ENCODE measurements around the gene RBM39. TPM values are rescaled to one million over a fixed set of nuclear protein-coding genes. Genes with fewer than 3 reads are reported as not detected.

RBM39 gene
- polyA plus RNA-seq, 1 donor, result 745 TPM

- no peak for DNase-seq
Measured at GRCh38 chr20:35680452-35681183, 61.4 kb downstream of the RBM39 start.

GRCh38 chr20:35674921-35675320 lies 67.1 kb downstream of the RBM39 start:
- no peak for DNase-seq

- no peak for DNase-seq
Measured at GRCh38 chr20:35673884-35674283, 68.2 kb downstream of the RBM39 start.

- no peak for DNase-seq
Measured at GRCh38 chr20:35669681-35670080, 72.4 kb downstream of the RBM39 start.

- DNase-seq, result no peak
Measured at GRCh38 chr20:35669221-35669620, 72.8 kb downstream of the RBM39 start.

- DNase-seq, result no peak
Measured at GRCh38 chr20:35665949-35666288, 76.1 kb downstream of the RBM39 start.

- DNase-seq, result peak; percentile 90
Measured at GRCh38 chr20:35664466-35665206, 77.4 kb downstream of the RBM39 start, which contains the start of the genes CPNE1 and RBM12. CPNE1 (minus strand) TSS chr20:35664900; CDS start chr20:35632923, 31,977 bp downstream. RBM12 (minus strand) TSS chr20:35664900; CDS start chr20:35655322, 9,578 bp downstream.

- peak; percentile 64 for DNase-seq
Measured at GRCh38 chr20:35663516-35664465, 78.3 kb downstream of the RBM39 start.

- DNase-seq, result no peak
Measured at GRCh38 chr20:35662551-35662950, 79.5 kb downstream of the RBM39 start.

- DNase-seq, result no peak
Measured at GRCh38 chr20:35661908-35662307, 80.2 kb downstream of the RBM39 start.

- DNase-seq, result no peak
Measured at GRCh38 chr20:35661053-35661452, 81.0 kb downstream of the RBM39 start.

GRCh38 chr20:35660122-35660937 lies 81.7 kb downstream of the RBM39 start:
- no peak for DNase-seq

- DNase-seq, result no peak
Measured at GRCh38 chr20:35657271-35657670, 84.8 kb downstream of the RBM39 start.

GRCh38 chr20:35654415-35654814 lies 87.6 kb downstream of the RBM39 start:
- DNase-seq, result no peak

- DNase-seq, result no peak
Measured at GRCh38 chr20:35653893-35654292, 88.2 kb downstream of the RBM39 start.

Other genes with a start within 250 kb of the RBM39 start
- gene C20orf173, start 212.6 kb downstream of the RBM39 start, polyA plus RNA-seq (ENCODE audit: insufficient read length), result not detected
- 360 TPM for gene ERGIC3, start 200.2 kb downstream of the RBM39 start, polyA plus RNA-seq (ENCODE audit: insufficient read length)
- gene SPAG4, start 126.4 kb downstream of the RBM39 start, polyA plus RNA-seq (ENCODE audit: insufficient read length), result 4.8 TPM
- 225 TPM for gene CPNE1, start 77.4 kb downstream of the RBM39 start, polyA plus RNA-seq (ENCODE audit: insufficient read length)
- gene RBM12, start 77.4 kb downstream of the RBM39 start, polyA plus RNA-seq (ENCODE audit: insufficient read length), result 104 TPM
- gene NFS1, start 42.9 kb downstream of the RBM39 start, polyA plus RNA-seq (ENCODE audit: insufficient read length), result 31.3 TPM
- 48.5 TPM for gene ROMO1, start 42.9 kb downstream of the RBM39 start, polyA plus RNA-seq (ENCODE audit: insufficient read length)
- 42.5 TPM for gene PHF20, start 29.8 kb upstream of the RBM39 start, polyA plus RNA-seq (ENCODE audit: insufficient read length)
- gene SCAND1, start 212.2 kb upstream of the RBM39 start, polyA plus RNA-seq (ENCODE audit: insufficient read length), result 23.9 TPM
- gene CNBD2, start 226.3 kb upstream of the RBM39 start, polyA plus RNA-seq (ENCODE audit: insufficient read length), result 1.1 TPM

All from left kidney (tissue), 2 donors.